Measurements from ENCODE around the gene ATP5PO. TPM values are rescaled to one million over a fixed set of nuclear protein-coding genes. Genes with fewer than 3 reads are reported as not detected.

Gene ATP5PO
- total RNA-seq, 6 experiments from 2014 or later = 87.3 to 191 (median 98.7) TPM

DNA sequence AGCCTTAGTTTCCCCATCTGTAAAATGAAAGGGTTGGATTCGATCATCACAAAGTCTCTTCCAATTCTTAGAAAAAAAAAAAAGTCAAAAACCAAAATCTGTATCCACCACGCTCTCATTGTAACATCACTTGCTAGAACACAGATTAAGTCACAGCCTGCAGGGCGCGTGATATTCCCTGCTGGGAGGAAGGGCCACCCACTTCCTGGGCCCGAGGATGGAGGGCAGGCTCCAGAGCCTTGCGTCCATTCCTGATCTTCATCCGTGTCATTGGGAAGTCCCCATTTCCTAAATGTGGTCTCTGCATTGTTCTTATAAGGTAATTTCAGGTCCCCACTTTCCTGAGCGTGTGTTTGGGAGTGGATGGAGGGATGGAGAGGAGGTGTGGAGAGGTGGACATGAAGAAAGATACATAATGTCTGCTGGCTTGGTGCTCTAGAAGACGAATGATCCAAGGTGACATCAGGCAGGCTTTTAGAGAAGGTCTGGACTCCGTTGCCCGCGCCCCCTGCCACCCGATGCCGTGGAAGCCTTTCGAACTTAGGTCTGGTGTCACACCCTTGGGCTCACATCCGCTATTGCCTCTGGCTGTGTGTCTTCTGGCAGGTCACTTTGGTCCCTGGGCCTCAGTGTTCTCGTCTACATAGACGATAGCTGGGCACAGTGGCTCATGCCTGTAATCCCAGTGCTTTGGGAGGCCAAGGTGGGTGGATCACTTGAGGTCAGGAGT, 56.1 kb downstream of the ATP5PO start:
- intact Hi-C loops (cut with DNase I) = no loop called here
- ATAC-seq (no peak), DNase-seq (no peak)
- no peak for TF ChIP-seq POLR2A (IDR thresholded peaks at IDR 0.05)
- TF ChIP-seq, protein P1, sequence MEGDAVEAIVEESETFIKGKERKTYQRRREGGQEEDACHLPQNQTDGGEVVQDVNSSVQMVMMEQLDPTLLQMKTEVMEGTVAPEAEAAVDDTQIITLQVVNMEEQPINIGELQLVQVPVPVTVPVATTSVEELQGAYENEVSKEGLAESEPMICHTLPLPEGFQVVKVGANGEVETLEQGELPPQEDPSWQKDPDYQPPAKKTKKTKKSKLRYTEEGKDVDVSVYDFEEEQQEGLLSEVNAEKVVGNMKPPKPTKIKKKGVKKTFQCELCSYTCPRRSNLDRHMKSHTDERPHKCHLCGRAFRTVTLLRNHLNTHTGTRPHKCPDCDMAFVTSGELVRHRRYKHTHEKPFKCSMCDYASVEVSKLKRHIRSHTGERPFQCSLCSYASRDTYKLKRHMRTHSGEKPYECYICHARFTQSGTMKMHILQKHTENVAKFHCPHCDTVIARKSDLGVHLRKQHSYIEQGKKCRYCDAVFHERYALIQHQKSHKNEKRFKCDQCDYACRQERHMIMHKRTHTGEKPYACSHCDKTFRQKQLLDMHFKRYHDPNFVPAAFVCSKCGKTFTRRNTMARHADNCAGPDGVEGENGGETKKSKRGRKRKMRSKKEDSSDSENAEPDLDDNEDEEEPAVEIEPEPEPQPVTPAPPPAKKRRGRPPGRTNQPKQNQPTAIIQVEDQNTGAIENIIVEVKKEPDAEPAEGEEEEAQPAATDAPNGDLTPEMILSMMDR (IDR thresholded peaks at IDR 0.05) = no peak
- Histone ChIP-seq H3K27ac (no peak overlapping the region), H3K36me3 (no peaks in the 10 kb centered on the region), H3K27me3 (no peaks in the 10 kb centered on the region), H3K9me3 (no peaks in the 10 kb centered on the region), H3K4me3 (no peak overlapping the region), H3K4me1 (no peaks in the 10 kb centered on the region)
- WGBS (ENCODE audit: insufficient coverage, low coverage, low lambda C conversion rate, missing lambda C conversion rate) = 92% methylated on average over 16 of the region's 18 CpGs

DNA sequence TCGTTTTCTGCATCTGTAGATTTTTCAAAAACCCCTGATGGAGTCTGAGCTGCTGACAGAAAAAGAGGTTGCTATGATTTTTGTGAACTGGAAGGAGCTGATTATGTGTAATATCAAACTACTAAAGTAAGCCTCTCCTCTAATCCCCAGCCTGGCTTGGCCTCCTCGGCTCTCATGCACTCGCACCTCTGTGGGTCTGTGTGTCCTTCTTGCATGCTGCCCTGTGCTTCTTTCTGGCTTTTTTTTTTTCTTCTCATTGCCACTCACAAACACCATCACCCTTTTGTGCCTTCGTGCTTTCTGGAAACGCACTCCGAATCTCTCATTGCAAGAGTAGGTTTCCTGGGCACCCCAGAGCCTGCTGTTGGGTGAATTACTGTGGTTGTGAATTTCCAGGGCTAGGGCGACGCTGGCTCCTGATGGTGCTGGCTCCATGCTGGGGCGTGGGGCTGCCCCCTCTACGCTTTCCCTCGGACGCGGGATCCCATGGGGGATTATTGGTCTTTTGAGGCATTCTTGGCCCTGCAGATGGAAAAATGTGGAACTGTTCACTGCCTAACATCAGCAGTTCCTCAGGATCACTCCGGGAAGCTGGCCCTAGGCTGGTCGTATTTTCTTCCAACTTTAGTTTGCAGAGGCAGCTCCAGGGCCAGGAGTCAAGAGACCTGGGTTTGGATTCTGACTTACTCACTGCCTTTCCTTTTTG, 56.8 kb downstream of the ATP5PO start:
- TF ChIP-seq, protein P1 (IDR thresholded peaks at IDR 0.05) = no peak
- TF ChIP-seq POLR2A (IDR thresholded peaks at IDR 0.05) = no peak
- no peaks in the 10 kb centered on the region for H3K9me3 ChIP-seq
- H3K4me1 ChIP-seq = no peaks in the 10 kb centered on the region
- H3K4me3 ChIP-seq = no peak overlapping the region
- 85% methylated on average over 9 of the region's 15 CpGs for WGBS (ENCODE audit: insufficient coverage, low coverage, low lambda C conversion rate, missing lambda C conversion rate)
- H3K27ac ChIP-seq = no peak overlapping the region
- DNase-seq = no peak
- intact Hi-C loops (cut with DNase I) = no loop called here
- H3K27me3 ChIP-seq = no peaks in the 10 kb centered on the region
- ATAC-seq = no peak
- no peaks in the 10 kb centered on the region for H3K36me3 ChIP-seq

DNA sequence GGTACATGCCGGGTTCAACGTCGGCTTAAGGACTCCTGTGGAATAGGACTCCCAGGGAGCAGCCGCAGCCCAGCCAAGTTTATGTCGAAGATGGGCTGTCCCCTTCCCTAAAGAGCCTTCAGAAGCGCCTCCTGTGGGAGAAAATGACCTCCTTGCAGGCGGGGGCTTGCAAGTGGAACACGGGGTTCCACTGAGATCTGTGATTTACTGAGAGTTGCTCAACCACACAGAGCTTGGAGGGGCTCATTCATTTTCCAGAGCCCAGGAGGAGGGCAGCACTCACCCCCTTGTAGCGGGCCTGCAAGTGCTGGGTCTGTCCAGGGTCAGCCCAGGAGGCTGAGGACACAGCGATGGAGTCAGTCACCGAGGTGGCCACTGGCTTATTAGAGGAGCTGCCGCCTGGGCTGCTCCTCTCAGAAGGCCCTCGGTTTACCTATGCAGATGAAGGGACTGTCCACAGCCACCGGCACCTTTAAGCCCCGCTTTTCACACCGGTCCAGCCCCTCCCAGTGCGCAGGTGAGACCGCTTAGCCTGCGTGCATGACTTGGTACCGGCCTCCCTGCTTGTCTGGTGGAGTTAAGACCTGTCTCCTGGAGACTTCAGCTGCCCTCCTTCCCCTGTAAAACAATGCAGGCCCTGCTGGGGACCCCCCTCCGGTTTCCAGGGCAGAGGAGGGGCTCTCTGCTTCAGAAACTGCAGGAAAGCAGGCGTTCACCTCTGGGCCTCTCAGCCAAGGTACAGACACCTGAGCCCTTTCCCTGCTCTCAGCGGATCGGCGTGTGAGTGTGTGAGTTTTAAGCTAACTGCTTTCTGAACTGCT, 57.5 kb downstream of the ATP5PO start:
- intact Hi-C loops (cut with DNase I) = no loop called here
- Histone ChIP-seq H3K4me1 (no peaks in the 10 kb centered on the region), H3K27ac (no peak overlapping the region), H3K27me3 (no peaks in the 10 kb centered on the region), H3K9me3 (no peaks in the 10 kb centered on the region), H3K36me3 (no peaks in the 10 kb centered on the region), H3K4me3 (no peak overlapping the region)
- 82% methylated on average over 5 of the region's 25 CpGs for WGBS (ENCODE audit: insufficient coverage, low coverage, low lambda C conversion rate, missing lambda C conversion rate)
- TF ChIP-seq, protein P1 (IDR thresholded peaks at IDR 0.05) = no peak
- TF ChIP-seq POLR2A (IDR thresholded peaks at IDR 0.05) = no peak
- DNase-seq = no peak
- ATAC-seq = no peak

DNA sequence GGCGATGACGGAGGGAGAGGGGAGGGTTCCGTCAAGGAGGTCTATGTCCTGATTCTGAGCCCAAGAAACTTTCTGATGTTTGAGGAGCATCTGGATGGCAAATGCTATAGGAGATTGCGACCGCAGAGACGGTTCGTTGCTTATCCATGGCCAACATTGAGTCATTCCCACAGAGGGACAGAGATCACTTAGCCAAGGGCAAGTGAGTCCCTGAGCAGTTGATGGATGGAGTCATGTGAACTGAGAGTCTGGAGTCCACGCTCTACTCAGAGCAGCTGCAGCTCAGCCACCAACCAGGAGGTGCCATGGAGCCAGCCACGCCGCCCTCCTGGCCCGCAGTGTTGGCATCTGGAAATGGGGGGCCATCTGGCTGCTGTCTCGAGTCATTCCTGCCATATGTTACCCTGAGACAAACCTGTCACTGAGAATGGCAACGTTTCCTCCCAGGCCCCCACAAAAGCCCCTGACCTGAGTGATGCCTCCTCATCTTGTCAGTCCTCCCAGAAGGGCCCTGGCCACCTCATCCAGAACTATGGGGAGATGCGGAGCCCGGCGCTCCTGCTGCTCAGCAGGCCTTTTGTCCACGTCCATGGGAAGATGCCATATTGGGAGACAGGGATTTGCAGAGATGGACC, 58.6 kb downstream of the ATP5PO start:
- intact Hi-C loops (cut with DNase I) = no loop called here
- Histone ChIP-seq H3K27ac (no peak overlapping the region), H3K36me3 (no peaks in the 10 kb centered on the region), H3K4me1 (no peaks in the 10 kb centered on the region), H3K4me3 (no peak overlapping the region), H3K27me3 (no peaks in the 10 kb centered on the region), H3K9me3 (no peaks in the 10 kb centered on the region)
- TF ChIP-seq, protein P1 (IDR thresholded peaks at IDR 0.05) = no peak
- TF ChIP-seq POLR2A (IDR thresholded peaks at IDR 0.05) = no peak
- WGBS (ENCODE audit: insufficient coverage, low coverage, low lambda C conversion rate, missing lambda C conversion rate) = 83% methylated on average over 10 of the region's 17 CpGs
- DNase-seq = no peak
- ATAC-seq = no peak
